ENCODE results near the gene DEF6.
"Not testable (repeated sequence)": the region's sequence is repeated elsewhere in the genome, so short reads cannot be mapped to it uniquely, and the experiment has no call there.

DEF6 gene

DNA sequence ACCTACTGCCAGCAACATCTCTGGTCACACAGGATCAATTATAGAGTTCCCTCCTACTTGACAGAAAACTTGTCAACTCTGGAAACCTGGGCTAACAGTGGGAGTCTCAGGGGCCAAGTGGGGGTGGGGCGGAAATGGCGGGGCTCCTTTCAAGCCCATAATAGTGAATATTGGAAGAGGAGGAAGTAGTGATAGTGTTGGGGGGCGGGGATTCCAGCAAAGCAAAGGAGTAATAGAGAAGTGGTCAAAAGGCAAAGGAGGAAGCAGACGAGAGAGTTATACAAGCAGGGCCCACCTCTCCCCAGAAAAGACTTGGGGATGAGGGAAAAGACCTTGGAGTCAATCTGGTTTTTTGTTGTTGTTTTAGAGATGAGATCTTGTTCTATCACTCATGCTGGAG lies 2.1 kb downstream of the DEF6 start:
- TF ChIP-seq CTCF (IDR thresholded peaks at IDR 0.05; ENCODE audit: insufficient read depth, low read length, poor library complexity, severe bottlenecking), result no peak
- Histone ChIP-seq H3K36me3 (ENCODE audit: control insufficient read depth, insufficient read depth, low read length) (peaks cover 14% of the 10 kb centered on the region), H3K4me3 (replicated peaks; ENCODE audit: low read depth, low read length) (peak overlapping the region; percentile 85), H3K27me3 (replicated peaks; ENCODE audit: control insufficient read depth, insufficient read depth, low read length) (no peaks in the 10 kb centered on the region)
- DNase-seq (ENCODE audit: extremely low read depth, insufficient read length), result no peak

DNA sequence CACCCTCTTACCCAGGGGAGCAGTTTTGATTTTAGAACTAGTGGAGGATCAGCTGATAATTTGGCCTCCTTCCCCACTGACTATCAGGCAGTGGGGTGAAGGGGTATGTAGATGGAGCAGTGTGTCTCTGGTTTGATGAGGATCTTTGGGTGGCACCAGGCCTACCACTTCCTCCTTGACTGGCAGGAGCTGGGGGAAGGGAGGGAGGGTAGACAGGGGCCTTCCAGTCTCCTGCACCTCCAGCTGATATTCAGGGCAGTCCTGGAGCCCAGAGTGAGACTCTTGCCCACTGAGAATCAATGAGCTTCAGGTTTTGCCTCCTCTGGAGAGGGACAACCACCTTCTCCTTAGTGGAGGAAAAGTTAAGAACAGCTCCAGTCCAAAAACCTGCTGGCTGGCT lies 3.2 kb downstream of the DEF6 start:
- H3K4me3 ChIP-seq (replicated peaks; ENCODE audit: low read depth, low read length), result no peak overlapping the region
- no peak for TF ChIP-seq CTCF (IDR thresholded peaks at IDR 0.05; ENCODE audit: insufficient read depth, low read length, poor library complexity, severe bottlenecking)
- H3K27me3 ChIP-seq (replicated peaks; ENCODE audit: control insufficient read depth, insufficient read depth, low read length), result no peaks in the 10 kb centered on the region
- no peak for DNase-seq (ENCODE audit: extremely low read depth, insufficient read length)
- H3K36me3 ChIP-seq (ENCODE audit: control insufficient read depth, insufficient read depth, low read length), result peaks cover 8% of the 10 kb centered on the region

- Histone ChIP-seq H3K36me3 (ENCODE audit: control insufficient read depth, insufficient read depth, low read length) (peaks cover 2% of the 10 kb centered on the region), H3K4me3 (replicated peaks; ENCODE audit: low read depth, low read length) (peak overlapping the region; percentile 54), H3K27me3 (replicated peaks; ENCODE audit: control insufficient read depth, insufficient read depth, low read length) (no peaks in the 10 kb centered on the region)
- no peak for TF ChIP-seq CTCF (IDR thresholded peaks at IDR 0.05; ENCODE audit: insufficient read depth, low read length, poor library complexity, severe bottlenecking)
- DNase-seq (ENCODE audit: extremely low read depth, insufficient read length), result peak; percentile 76
Observed at GRCh38 chr6:35302604-35303241, 5.1 kb downstream of the DEF6 start.

DNA sequence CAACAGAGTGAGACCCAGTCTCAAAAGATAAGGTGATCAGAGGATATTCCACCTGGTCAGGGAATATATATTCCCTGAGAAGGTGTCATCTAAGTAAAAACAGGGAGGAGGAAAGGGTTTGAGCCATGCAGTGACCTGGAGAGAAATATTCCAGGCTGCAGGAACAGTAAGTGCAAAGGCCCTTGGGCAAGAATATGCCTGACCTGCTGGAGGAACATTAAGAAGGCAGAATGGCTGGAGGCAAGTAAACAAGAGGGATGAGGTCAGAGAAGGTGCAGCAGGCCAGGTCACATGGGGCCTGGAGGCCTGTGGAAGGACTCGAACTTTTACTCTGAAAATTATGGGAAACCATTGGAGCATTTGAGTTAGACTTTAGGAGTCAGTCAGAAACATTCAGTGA lies 6.7 kb downstream of the DEF6 start:
- Histone ChIP-seq H3K36me3 (ENCODE audit: control insufficient read depth, insufficient read depth, low read length) (peaks cover 4% of the 10 kb centered on the region), H3K27me3 (replicated peaks; ENCODE audit: control insufficient read depth, insufficient read depth, low read length) (no peaks in the 10 kb centered on the region), H3K4me3 (replicated peaks; ENCODE audit: low read depth, low read length) (no peak overlapping the region)
- DNase-seq (ENCODE audit: extremely low read depth, insufficient read length), result no peak
- TF ChIP-seq CTCF (IDR thresholded peaks at IDR 0.05; ENCODE audit: insufficient read depth, low read length, poor library complexity, severe bottlenecking), result no peak

DNA sequence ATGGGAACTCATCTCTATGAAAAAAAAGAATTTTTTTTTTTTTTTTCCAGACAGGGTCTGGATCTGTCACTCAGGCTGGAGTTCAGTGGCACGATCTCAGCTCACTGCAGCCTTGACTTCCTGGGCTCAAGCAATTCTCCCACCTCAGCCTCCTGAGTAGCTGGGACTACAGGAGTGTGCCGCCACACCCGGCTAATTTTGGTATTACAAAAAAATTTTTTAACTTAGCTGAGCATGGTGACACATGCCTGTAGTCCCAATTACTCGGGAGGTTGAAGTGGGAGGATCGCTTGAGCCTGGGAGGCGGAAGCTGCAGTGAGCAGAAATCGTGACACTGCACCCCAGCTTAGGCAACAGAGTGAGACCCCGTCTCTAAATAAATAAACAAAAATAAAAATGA lies 7.5 kb downstream of the DEF6 start:
- DNase-seq (ENCODE audit: extremely low read depth, insufficient read length), result no peak
- no peak overlapping the region for H3K4me3 ChIP-seq (replicated peaks; ENCODE audit: low read depth, low read length)
- no peak for TF ChIP-seq CTCF (IDR thresholded peaks at IDR 0.05; ENCODE audit: insufficient read depth, low read length, poor library complexity, severe bottlenecking)
- peaks cover 7% of the 10 kb centered on the region for H3K36me3 ChIP-seq (ENCODE audit: control insufficient read depth, insufficient read depth, low read length)
- H3K27me3 ChIP-seq (replicated peaks; ENCODE audit: control insufficient read depth, insufficient read depth, low read length), result no peaks in the 10 kb centered on the region

DNA sequence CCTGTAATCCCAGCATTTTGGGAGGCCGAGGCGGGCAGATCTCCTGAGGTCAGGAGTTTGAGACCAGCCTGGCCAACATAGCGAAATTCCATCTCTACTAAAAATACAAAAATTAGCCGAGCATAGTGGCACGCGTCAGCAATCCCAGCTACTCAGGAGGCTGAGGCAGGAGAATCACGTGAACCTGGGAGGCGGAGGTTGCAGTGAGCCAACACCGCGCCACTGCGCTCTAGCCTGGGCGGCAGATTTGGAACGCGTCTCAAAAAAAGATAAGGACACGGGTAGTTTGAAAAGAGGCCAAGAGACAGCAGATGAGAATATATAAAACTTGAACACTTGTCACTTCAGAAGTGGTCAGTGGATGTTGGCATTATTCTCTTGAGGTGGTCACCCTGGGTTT lies 9.5 kb downstream of the DEF6 start:
- H3K36me3 ChIP-seq (ENCODE audit: control insufficient read depth, insufficient read depth, low read length); H3K4me3 ChIP-seq (replicated peaks; ENCODE audit: low read depth, low read length); H3K27me3 ChIP-seq (replicated peaks; ENCODE audit: control insufficient read depth, insufficient read depth, low read length); DNase-seq (ENCODE audit: extremely low read depth, insufficient read length): not testable (repeated sequence)

GRCh38 chr6:35308543-35308942 lies 10.9 kb downstream of the DEF6 start:
- DNase-seq (ENCODE audit: extremely low read depth, insufficient read length); H3K27me3 ChIP-seq (replicated peaks; ENCODE audit: control insufficient read depth, insufficient read depth, low read length); H3K4me3 ChIP-seq (replicated peaks; ENCODE audit: low read depth, low read length): not testable (repeated sequence)
- peaks cover 15% of the 10 kb centered on the region for H3K36me3 ChIP-seq (ENCODE audit: control insufficient read depth, insufficient read depth, low read length)

All from GM06990 (cell line).